BJ (cell line): ENCODE measurements around the gene DSN1. TPM values are rescaled to one million over a fixed set of nuclear protein-coding genes. Genes with fewer than 3 reads are reported as not detected.

Experiments
- CTCF ChIA-PET: fragments of 350-600 bp; formaldehyde crosslinking; extraction: SDS; loops from one replicate; lab custom pipeline; 2021; ENCODE audit warnings: antibody characterized with exemption, inconsistent platforms; lab: Yijun Ruan, JAX
- POLR2A ChIA-PET: fragments of 300-600 bp; sonication (Branson Sonifier 250); formaldehyde crosslinking; extraction: SDS; loops from one replicate; lab custom pipeline; 2021; ENCODE audit warnings: antibody characterized with exemption; lab: Charles Lee
- DNase-seq: peaks from one replicate; pipeline ENCODE4 v3.0.0-alpha.2; 2011; ENCODE audit warnings: low read depth
- H3K27me3 ChIP-seq: 2 replicates; pipeline ENCODE4 v1.6.0; 2011; ENCODE audit warnings: low read length; ENCODE audit not compliant: control insufficient read depth, insufficient read depth
- H3K36me3 ChIP-seq: 2 replicates; pipeline ENCODE4 v1.5.1; 2011; ENCODE audit warnings: low read length; ENCODE audit not compliant: control insufficient read depth, insufficient read depth
- H3K4me3 ChIP-seq: 2 replicates; pipeline ENCODE4 v1.5.1; 2011; ENCODE audit warnings: low read depth, mild to moderate bottlenecking, control low read depth, low read length
- CTCF ChIP-seq: IDR thresholded peaks from 2 replicates; pipeline ENCODE4 v1.5.1; 2011; ENCODE audit warnings: low read depth, mild to moderate bottlenecking, control low read depth, inconsistent platforms, low read length, moderate library complexity; ENCODE audit not compliant: insufficient read depth
- polyA minus RNA-seq: library from RNA; depleted of rRNA, polyadenylated mRNA; stranded (reverse); fragments of >200 nt; gene quantifications from 2 replicates; pipeline ENCODE4 v1.2.3, GENCODE V29; 2011; rRNA and poly(A)+ RNA removed
- polyA plus RNA-seq: library from polyadenylated mRNA; depleted of rRNA; stranded (reverse); fragments of >200 nt; gene quantifications from 2 replicates; pipeline ENCODE4 v1.2.3, GENCODE V29; 2011; rRNA removed

The DSN1 gene
- polyA plus RNA-seq: 7.3 and 11.0 TPM in 2 replicates
- polyA minus RNA-seq: 2.8 and 4.3 TPM in 2 replicates

GRCh38 chr20:36773597-36774390 is at the start of gene DSN1:
Gene DSN1, minus strand, starts transcription at chr20:36773763. Its CDS starts 2,305 bp downstream, at chr20:36771458.
- H3K27me3 ChIP-seq: no peaks in the 10 kb centered on the region
- ChIA-PET CTCF (interaction anchor here (0.5 to 2.5 kb wide), 19 partner anchors 8 to 175 kb away, joined by 3 to 16 read pairs (median 4); a partner anchor contains a TSS), POLR2A (interaction anchor here (0.9 kb wide), 1 partner anchor 168 kb away, joined by 3 read pairs; the partner anchor contains the start of gene RAB5IF)
- peak within 1 kb of the TSS; percentile 80 for H3K4me3 ChIP-seq
- DNase-seq: peak; percentile 83
- no peak for TF ChIP-seq CTCF
- H3K36me3 ChIP-seq: no peaks in the 10 kb centered on the region; the same call in 1 of the 2 replicates

- DNase-seq: no peak
- CTCF ChIA-PET: no interaction called here
- TF ChIP-seq CTCF: no peak
- peaks cover 10% of the 10 kb centered on the region for H3K36me3 ChIP-seq
- POLR2A ChIA-PET: no interaction called here
- H3K27me3 ChIP-seq: no peaks in the 10 kb centered on the region
- H3K4me3 ChIP-seq: no peak overlapping the region
These were observed 49.6 kb upstream of the DSN1 start for GRCh38 chr20:36823121-36823520.

GRCh38 chr20:36821964-36822437 is 48.4 kb upstream of the DSN1 start:
- TF ChIP-seq CTCF: no peak
- CTCF ChIA-PET: interaction anchor here (1.1 to 1.5 kb wide), 3 partner anchors 9 to 30 kb away, joined by 3 to 4 read pairs (median 4); no protein-coding TSS in a partner anchor
- Histone ChIP-seq H3K4me3 (no peak overlapping the region), H3K27me3 (no peaks in the 10 kb centered on the region), H3K36me3 (peaks cover 10% of the 10 kb centered on the region)
- POLR2A ChIA-PET: no interaction called here
- DNase-seq: peak; percentile 19

GRCh38 chr20:36820928-36821327 is 47.4 kb upstream of the DSN1 start:
- ChIA-PET CTCF (interaction anchor here (1.6 kb wide), 1 partner anchor 13 kb away, joined by 7 read pairs; no protein-coding TSS in a partner anchor), POLR2A (no interaction called here)
- H3K4me3 ChIP-seq: no peak overlapping the region
- peaks cover 13% of the 10 kb centered on the region for H3K36me3 ChIP-seq
- no peaks in the 10 kb centered on the region for H3K27me3 ChIP-seq
- no peak for DNase-seq
- no peak for TF ChIP-seq CTCF

- peaks cover 20% of the 10 kb centered on the region for H3K36me3 ChIP-seq
- H3K4me3 ChIP-seq: no peak overlapping the region
- POLR2A ChIA-PET: interaction anchor here (0.5 kb wide), 1 partner anchor 43 kb away, joined by 3 read pairs; a partner anchor contains a TSS
- CTCF ChIA-PET: interaction anchor here (0.9 to 1.6 kb wide), 3 partner anchors 12 to 43 kb away, joined by 3 to 7 read pairs (median 5); a partner anchor contains a TSS
- H3K27me3 ChIP-seq: no peaks in the 10 kb centered on the region
- no peak for TF ChIP-seq CTCF
- DNase-seq: no peak
These were observed 46.5 kb upstream of the DSN1 start for GRCh38 chr20:36820073-36820472.
